Measurements from ENCODE around the gene PHF12.
"Not testable (repeated sequence)": the region's sequence is repeated elsewhere in the genome, so short reads cannot be mapped to it uniquely, and the experiment has no call there.

PHF12 gene

DNA sequence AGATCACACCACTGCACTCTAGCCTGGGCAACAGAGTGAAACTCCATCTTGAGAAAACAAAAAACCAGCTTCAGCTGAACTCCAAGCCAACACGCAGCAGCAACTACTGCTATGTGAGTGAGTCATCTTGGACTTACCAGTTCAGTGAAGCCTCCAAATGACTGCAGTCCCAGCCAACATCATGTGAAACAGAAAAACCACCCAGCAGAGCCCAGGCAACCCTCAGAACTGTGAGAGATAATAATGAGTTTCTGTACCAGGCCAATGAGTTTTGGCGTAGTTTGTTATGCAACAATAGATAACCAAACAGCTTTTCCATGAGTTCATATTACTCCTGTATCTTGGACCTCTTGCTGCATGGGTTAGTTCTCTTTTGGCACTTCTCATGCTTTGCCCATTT is 23.3 kb downstream of the PHF12 start:
- peak; percentile 21 for DNase-seq

DNA sequence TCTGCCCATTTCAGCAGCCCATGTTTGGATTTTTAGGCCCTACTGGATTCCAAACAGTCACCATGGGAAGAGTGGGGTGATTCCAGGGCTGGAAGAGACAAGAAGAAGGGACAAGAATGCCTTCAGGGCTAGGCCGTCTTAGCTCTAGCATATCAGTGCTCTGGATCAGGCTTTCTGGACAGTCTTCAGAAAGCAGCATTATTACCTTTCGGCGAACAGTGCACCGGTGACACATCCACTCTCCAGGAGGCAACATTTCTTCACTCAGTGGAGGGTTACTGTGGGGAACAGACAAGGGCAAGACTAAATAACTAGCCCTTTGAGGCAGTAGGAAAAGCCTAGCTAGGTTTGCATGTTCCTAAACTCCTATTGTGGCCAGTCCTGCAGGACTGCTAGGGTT is 24.5 kb downstream of the PHF12 start:
- no peak for DNase-seq

DNA sequence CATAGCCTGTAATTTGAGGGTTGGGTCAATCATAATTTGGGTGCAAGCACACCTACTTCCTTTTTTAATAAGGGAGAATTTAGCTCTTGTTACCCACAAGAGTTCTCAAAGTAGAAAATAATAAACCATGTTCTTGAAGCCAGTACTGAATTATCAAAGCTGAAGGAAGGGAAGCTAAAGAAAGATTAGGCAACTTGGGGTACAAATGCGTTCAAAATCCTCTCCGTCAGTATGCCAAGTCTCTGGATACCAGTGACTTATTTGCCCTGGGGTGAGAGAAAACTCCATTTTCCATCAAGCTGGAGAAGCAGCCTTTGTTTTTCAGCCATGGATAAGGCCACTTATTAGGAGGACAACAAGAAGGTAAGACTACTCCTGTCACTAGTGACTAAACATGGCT is 25.0 kb downstream of the PHF12 start:
- DNase-seq: no peak

GRCh38 chr17:28925912-28926365 is 25.4 kb downstream of the PHF12 start:
- peak; percentile 75 for DNase-seq

- DNase-seq: no peak
These were observed 31.1 kb downstream of the PHF12 start for GRCh38 chr17:28920201-28920600.

DNA sequence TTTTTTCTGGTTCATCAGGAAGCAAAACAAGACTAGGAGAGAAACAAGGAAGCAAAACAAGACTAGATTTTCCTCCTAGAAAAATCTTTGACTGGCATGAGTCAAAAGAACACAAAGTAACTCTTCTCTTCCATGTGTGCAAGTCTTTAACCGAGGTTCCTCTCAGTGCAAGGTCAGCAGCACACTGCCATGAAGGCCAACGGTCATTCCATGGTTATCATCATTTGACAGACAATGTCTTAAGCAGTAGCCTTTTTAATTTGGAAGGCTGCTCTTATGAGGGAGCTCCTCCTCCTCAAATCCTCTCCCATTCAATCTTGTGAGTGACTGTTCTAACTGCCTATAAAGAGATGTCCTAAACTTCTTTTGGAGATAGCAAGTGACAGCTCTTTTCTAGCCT is 33.0 kb downstream of the PHF12 start:
- no peak for DNase-seq

DNA sequence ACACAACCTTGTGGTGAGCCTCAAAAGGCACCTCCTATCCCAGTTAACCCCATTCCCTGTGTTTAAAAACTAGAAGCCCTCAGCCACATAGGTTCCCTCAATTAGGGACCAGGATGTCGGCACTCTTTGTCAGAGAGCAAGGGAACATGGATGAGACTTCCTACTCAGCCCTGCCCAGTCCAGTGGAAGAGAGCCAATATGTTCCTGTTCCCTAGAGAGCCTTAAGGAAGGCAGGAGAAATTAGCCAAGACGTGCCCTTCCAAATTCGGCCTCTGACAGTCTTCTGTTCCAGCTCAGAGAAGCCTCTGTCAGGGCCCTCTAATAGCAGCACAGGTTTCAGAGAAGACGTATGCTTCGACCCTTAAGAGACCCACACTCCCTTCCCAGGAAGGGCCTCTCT is 33.9 kb downstream of the PHF12 start:
- DNase-seq: no peak

DNA sequence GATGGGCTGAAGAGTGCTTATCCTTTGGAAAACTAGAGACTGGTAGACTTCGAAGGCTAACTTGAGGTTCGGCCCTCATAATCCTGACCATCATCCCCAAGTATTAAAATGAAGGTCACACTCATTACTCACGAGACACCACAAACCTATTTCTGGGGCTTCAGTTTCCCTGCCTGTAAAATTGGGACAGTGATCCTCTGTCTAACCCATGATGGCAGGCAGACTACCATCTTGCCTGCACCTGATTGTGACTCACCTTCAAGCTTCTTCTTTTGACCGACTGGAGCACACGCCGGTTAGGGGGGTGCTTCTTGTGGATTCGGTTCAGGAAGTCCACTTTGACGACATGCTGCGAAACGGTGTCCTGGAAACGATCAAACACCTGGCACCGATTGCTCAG is 34.3 kb downstream of the PHF12 start:
- DNase-seq: no peak

DNA sequence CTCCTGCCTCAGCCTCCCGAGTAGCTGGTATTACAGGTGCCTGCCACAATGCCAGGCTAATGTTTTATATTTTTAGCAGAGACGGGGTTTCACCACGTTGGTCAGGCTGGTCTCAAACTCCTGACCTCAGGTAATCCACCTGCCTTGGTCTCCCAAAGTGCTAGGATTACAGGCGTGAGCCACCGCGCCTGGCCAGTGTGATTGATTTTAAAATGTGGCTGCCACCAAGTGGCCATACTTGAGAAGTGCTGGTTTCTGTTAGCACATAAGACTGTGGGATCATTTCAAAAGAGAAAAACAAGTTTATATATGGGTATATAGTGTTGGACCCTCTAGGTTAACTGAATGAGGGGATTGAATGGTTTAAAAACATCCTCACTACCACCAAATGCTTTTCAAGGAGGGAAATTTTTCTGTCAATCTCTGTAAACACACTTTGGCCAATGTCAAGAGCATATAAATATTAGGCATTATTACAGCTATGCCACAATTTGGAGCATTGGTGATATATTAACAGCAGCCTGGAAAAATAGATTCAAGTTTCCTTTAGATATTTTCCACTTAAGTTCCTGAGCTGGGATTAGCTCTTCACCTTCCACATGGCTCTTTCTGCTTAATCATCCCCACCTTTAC is 34.9 kb downstream of the PHF12 start:
- peak; percentile 42 for DNase-seq

GRCh38 chr17:28912938-28913333 is 38.4 kb downstream of the PHF12 start:
- no peak for DNase-seq

DNA sequence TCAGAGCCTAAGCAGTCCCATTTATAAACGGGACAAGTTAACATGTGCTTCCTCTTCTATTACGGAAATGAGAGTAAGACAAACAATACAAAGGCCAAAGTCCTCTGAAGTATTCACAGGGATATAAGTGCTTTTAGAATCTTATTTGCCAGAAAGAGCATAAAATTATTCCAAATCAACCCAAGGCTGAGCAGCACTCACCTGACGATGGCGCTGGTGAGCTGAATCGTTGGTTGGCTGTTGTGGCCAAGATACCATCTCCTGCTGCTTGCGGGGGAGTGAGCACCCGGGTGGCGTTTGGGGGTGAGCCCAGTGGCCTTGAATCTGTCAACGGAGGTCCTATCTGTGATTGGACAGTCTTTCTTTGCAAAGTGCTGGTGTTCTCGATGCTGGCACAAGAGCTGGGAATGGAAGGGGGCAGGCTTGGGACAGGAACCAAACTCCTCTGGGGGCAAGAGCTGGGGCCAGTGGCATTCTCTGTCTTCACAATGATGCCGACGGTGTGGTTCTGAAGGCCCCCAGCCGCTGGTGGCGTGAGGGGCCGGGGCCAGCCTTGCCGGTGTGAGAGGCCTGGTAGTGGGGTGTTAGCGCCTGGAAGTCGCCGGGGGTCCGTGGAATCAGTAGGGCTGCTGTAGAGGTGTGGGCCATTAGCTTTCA is 38.9 kb downstream of the PHF12 start:
- DNase-seq: no peak

GRCh38 chr17:28911411-28912045 is 39.8 kb downstream of the PHF12 start:
- no peak for DNase-seq

DNA sequence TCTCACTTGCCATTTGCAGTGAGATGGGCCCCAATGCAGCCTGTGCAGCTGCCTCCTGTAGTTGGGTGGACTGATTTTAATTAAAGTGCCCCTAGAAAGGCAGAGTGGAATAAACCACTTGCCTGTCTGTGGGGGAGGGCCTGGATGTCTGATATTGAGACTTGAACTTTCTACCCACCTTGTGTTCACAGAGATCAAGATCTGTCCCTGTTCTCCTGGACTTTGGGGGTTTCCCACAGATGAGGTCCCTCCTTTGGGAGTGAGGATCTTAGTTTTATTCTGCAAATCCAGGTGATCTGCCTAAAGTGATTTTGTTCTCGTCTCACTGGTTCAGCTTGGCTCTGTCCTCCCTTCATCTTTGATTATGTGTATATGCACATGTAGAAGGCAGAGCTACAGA is 40.8 kb downstream of the PHF12 start:
- no peak for DNase-seq

DNA sequence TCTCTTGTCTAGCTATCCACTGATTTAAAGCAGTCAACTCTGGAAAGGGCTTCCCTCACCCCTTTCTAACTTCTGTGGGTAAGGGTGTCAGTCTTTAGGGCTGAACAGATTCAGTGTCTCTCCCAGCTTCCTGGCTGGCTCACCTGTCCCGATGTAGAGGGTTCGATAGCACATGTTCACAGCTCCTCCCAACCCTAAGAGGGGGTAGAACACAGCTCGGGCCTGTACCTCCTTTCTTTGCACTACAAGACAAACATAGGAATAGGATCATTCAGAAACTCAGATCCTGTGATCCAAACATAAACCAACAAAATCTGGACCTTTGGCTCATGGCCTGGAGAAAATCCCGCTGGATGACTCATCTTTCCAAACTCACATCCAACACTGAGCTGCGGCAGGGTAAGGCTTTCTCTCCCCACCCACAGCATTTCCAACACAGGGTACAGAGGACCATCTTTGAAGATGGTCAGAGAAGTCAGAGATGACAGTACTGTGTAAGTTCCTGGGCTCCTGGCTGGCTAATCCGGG is 42.6 kb downstream of the PHF12 start:
- DNase-seq: no peak

DNA sequence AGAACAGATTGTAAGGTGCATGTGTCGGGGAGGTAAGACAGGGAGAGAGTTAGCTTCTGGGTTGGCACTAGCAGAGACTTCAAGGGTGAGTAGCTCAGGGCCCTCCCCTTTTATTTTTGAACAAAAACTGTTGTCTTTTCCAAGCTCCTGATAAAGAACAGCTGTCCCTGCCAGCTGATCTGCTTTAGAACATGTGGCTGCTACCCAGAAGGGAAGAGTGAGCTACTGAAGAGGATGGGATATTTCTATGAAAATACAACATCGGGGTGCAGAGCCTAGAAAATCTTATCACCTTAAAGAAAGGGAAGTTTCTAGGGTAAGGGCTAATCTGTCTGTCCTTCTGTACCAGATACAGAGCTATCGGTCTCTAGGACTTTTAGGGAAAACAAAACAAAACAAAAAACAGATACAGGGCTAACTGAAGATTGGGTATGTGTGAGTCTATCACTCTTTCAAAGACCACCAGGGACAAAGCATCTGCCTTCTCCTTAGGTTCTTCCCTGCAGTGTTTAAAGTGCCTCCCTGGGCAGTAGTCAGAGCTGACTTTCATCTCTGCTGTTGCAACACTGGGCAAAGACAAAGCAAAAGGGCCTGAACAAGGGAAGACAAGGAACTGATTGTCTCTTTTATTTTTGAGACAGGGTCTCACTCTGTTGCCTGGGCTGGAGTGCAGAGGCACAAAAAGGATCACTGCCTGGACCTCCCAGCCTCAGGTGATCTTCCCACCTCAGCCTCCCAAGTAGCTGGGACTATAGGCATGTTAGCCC is 43.4 kb downstream of the PHF12 start:
- DNase-seq: no peak

GRCh38 chr17:28906706-28907438 is 44.4 kb downstream of the PHF12 start:
- no peak for DNase-seq

DNA sequence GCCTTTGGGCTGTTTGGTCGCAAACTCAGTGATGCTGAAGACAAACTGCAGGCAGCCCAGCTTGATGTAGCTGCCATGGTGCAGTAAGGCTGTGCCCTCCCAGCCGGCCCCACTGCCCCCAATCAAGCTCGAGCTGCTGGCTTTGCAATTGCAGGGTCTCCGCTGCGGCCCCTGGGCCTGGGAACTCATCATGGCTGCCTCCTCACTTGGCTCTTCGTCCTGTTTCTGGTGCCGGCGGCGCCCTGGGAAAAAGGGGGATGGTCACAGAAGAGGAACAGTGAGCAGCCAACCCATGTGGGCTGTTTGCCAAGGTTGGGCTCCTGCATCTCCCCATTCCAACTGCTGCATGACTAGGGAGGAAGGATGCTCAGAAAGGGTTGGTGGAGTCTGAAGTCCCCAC is 45.0 kb downstream of the PHF12 start:
- no peak for DNase-seq

DNA sequence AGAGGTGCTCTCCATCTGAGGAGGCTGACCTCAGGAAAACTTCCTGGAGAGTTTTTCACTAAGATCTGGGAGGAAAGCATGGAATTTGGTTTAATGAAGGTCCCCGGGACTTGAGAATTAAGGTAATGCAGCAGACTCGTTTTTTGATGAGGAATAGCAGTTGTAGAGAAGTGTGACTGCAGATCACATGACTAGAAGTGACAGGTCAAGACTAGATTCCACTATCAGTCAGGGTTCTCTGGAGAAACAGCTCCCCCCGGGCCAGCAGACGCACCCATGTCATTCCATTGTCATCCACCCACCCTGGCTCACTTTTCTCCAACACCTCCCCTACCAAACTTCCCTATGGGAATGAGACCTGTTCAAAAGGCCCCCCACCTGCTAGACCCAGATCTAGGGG is 46.5 kb downstream of the PHF12 start:
- DNase-seq: no peak

- DNase-seq: not testable (repeated sequence)
These were observed 47.8 kb downstream of the PHF12 start for GRCh38 chr17:28903546-28903841.

GRCh38 chr17:28902819-28903545 is 48.3 kb downstream of the PHF12 start, which contains the start of gene DHRS13:
Gene DHRS13, minus strand, starts transcription at chr17:28903079. Its CDS starts 135 bp downstream, at chr17:28902944.
- peak; percentile 95 for DNase-seq

DNA sequence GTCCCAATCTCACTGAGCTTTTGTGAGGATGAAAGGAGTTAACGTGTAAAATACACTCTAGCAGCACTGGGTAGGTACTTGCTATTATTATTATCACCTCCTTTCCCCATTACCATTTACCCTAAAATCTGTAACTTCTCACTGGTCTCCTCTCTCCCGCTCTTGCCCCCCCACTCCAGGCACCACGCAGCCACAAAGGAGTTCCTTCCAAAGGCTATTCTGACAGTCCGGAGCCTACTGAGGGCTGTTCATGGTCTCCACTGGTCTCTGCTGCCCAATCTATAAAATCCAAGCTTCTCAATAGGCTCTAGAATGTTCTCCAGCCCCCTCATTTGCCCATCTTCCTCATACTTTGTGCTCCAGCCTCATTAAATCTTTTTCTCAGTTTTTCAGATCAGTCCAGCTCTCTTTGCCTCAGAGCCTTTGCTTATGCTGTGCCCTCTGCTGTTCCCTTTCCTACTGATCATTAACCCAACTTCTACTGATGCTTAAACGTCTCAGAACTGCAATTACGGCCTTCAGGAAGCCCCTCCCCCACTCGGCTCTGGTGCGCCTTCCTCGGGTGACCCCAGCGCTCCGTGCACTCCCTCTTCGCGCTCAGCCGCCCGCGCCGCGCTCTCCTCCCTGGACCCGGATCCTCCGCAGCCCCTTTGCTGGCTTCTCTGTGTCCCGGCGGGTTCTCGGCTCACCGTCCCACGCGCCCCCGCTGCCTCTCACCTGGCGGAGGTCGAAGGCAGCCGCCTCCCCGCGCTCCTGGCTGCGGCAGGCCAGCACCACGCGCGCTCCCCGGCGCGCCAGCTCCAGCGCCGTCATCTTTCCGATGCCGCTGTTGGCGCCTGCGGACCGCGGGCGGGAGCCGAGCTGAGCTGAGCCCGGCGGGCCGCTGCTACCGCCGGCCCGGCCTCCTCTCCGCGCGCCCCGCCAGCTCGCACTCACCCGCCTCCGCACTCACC is 49.2 kb downstream of the PHF12 start:
- DNase-seq: no peak

Data from CD4-positive, alpha-beta T cell treated with Interferon gamma for 1 hour (primary cell).